GM19193 (cell line): ENCODE measurements around the gene PPFIA2.

Experiments
- POLR2A ChIP-seq: IDR thresholded peaks from 4 replicates; pipeline ENCODE4 v1.6.1; 2011; ENCODE audit not compliant: insufficient read depth, insufficient read length; ENCODE audit errors: extremely low read depth

PPFIA2 gene

GRCh38 chr12:81370456-81370855, 388.7 kb downstream of the PPFIA2 start:
- TF ChIP-seq POLR2A: no peak

DNA sequence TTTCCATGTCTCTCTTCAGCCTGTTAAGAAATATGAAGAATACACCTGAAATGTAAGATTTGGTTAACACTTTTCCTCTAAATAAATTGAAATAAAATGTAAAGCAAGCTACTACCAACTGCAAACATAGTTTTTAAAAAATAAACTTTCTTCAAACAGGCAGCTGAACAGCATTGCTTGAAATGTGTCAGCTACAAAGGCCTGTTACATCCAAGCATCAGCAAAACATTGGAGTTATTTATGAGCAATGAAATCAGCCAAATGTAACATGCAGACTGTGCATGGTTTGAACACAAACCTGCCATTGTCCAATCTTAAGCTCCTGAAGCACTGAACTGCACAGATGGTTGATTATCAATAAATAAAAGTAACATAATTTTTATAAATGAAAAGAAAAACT, 390.0 kb downstream of the PPFIA2 start:
- TF ChIP-seq POLR2A: no peak

DNA sequence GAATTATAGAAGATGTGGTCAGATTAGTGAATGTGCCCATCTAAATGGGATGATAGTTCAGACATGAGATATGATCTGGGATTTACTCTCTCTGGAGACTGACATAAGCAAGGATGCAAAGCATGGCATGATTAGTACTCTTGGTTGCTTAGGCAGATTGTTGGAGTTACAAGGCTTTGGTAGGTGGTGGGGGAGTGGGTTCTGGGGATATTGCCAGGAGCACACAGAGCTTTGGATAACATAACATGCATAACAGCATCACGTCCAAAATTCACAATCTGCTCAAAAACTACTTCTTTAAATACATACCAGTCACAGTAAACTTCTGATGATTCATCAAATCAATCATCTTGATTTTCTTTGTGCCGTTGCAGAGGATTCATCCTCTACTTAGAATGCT, 393.9 kb downstream of the PPFIA2 start:
- TF ChIP-seq POLR2A: no peak

DNA sequence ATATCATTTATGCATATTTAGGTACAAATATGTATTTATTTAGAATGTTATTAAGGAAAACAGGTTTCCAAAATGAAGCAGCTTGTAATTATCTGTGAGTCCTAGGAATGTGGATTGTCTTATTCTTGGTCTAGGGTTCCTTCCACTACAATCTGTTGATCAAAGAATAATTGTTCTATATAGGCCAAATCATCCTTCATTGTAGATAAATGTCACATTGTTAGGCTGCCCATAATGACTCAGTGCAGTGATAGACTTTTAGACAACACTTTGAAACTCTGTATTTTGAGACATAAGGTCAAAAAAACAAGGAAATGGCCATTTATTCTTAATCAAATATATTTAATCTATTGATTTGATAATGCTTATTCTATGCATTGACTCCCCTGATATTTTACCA, 398.2 kb downstream of the PPFIA2 start:
- no peak for TF ChIP-seq POLR2A

DNA sequence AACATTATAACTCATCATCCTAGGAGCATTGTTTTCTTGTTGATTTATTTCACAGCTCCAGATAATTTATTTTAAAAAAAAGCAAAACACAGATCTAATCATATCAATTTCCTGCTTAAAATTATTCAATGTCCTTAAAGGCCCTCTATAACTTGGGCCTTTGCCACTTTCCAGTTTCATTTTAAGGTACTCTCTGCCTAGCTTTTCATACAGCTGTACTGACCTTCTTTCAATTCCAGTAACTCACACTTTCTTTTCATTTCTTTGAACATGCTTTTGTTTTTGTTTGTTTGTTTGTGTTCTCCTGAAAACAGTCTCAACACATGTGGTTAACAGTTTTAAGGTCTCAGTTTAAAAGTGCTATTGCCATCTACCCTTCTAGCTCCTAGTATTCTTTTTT, 399.4 kb downstream of the PPFIA2 start:
- no peak for TF ChIP-seq POLR2A

DNA sequence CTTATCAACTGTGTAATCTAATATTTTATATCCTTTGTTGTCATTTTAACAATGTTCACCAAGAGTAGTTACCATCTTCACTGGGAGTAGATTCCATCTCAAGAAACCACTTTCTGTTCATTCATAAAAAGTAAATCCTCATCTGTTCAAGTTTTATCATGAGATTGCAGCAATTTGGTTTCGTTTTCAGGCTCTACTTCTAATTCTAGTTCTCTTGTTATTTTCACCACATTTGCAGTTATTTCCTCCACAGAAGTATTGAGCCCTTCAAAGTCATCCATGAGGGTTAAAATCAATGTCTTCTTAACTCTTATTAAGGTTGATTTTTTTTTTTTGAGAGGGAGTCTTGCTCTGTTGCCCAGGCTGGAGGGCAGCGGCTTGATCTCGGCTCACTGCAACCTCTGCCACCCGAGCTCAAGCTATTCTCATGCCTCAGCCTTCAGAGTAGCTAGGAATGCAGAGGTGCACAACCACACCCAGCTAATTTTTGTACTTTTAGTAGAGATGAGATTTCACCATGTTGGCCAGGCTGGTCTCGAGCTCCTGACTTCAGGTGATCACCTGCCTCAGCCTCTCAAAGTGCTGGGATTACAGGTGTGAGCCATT, 404.7 kb downstream of the PPFIA2 start:
- no peak for TF ChIP-seq POLR2A

GRCh38 chr12:81350309-81350708, 408.8 kb downstream of the PPFIA2 start:
- TF ChIP-seq POLR2A: no peak

DNA sequence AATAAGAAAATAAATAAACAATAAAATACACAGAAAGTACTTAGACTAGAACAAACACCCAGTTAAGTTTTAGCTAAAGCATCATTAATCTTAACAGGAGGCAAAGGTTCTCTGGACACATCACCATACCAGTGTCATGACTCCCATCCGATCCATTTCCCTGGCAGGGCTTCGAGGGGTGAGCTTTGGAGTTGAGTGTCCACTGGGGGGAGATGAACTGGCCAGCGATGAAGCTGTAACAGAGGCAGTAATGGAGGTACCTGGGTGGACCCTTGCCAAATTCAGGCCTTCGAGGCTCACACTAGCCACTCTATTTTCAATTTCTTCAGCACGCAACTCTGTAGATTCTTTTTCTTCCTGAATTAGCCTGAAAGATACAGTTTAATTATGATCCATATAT, 411.7 kb downstream of the PPFIA2 start:
- no peak for TF ChIP-seq POLR2A

DNA sequence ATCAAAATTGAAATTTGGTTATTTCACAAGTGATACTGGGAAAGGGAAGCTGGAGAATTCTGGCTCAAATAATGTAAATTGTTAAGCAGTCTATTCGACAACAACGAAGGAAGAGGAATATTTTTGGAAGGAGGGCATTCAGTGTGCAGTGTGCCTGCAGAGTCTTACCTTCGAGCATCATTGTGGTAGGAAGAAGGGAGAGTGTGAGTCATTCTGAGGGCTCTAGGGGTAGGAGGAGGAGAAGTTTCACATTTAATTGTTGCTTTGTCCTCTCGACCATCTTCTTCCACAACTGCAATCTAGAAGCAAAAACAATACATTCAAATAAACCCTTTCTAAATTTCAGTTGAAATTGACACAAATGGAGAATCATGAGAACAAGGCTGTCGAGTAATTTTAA, 418.2 kb downstream of the PPFIA2 start:
- TF ChIP-seq POLR2A: no peak

GRCh38 chr12:81339071-81339470, 420.1 kb downstream of the PPFIA2 start:
- no peak for TF ChIP-seq POLR2A

- no peak for TF ChIP-seq POLR2A
These were observed 421.3 kb downstream of the PPFIA2 start for GRCh38 chr12:81337886-81338285.

- TF ChIP-seq POLR2A: no peak
These were observed 425.3 kb downstream of the PPFIA2 start for GRCh38 chr12:81333812-81334211.

GRCh38 chr12:81332054-81332453, 427.1 kb downstream of the PPFIA2 start:
- TF ChIP-seq POLR2A: no peak

DNA sequence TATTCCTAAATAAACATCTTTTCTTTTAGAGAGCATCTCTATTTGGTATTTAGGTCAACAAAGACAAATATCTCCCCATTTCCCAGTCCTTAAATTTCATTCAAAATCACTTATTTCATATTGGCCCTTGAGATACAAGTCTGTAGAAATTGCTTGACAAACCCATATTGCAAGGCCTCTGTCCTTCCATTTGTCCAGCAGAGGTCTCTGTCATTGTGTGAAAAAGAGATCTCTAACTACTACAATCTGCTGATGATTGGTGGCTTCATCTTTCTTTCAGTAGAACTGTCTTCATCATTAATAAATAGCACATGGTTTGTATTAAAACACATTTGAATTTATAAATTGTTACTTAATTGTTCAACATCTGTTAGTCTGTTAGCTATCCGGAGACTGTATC, 428.7 kb downstream of the PPFIA2 start:
- TF ChIP-seq POLR2A: no peak

DNA sequence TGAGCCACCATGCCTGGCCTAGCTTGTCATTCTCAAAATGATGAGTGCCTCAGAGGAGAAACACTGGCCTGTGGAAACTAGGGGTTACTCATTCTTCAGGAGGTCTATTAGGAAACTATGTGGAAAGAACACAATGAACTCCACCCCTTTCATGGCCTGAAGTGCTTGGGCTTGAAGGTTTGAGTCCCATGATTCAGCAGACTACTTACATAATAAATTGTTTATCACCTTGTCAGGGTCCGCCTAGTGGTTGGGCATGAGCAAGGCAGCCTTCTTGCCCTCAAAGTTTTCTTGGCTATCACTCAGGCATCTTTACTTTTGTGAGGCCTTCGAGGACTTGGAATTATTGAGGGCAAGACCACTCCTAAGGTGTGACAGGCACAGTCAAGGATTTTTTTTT, 430.1 kb downstream of the PPFIA2 start:
- no peak for TF ChIP-seq POLR2A

- TF ChIP-seq POLR2A: no peak
These were observed 431.7 kb downstream of the PPFIA2 start for GRCh38 chr12:81327425-81327824.

DNA sequence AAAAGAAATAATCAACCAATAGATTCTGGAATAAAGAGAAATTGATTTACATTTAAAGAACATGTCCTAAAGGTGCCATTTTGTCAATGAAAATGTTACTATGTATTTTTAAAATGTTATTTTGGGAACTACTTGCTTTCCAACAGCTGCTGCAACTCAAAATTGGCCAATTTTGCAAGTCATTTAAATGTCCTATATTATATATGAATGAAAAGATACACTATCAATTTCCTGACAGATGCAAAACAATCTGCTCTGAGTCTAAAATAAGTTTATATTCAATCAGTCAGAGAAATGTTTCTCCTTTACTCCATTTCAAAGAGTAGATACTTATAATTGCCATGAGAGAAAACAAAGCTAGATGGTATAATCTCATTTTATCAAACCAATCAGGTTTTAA, 434.1 kb downstream of the PPFIA2 start:
- TF ChIP-seq POLR2A: no peak
